ENCODE data around the gene CDHR5. TPM values are rescaled to one million over a fixed set of nuclear protein-coding genes. Genes with fewer than 3 reads are reported as not detected.
"Not testable (repeated sequence)": the region's sequence is repeated elsewhere in the genome, so short reads cannot be mapped to it uniquely, and the experiment has no call there.

Gene CDHR5
- total and polyA plus RNA-seq, 5 donors from 2014 or later, result not detected

GRCh38 chr11:654444-654843 is 29.7 kb upstream of the CDHR5 start:
- ATAC-seq (ENCODE audit: low read depth in 2 of 2), result not testable (repeated sequence)
- peaks cover 10% of the 10 kb centered on the region for H3K36me3 Mint-ChIP-seq

GRCh38 chr11:653837-654236 is 29.1 kb upstream of the CDHR5 start:
- H3K27ac Mint-ChIP-seq, result no peak overlapping the region

More at GRCh38 chr11:654444-654843, 29.7 kb upstream of the CDHR5 start:
- not testable (repeated sequence) for H3K4me3 Mint-ChIP-seq; H3K4me1 Mint-ChIP-seq; H3K27me3 ChIP-seq (ENCODE audit: control insufficient read depth, insufficient read depth, low read length); H3K27me3 Mint-ChIP-seq; H3K27ac ChIP-seq (ENCODE audit: insufficient read depth, low read length, poor library complexity, severe bottlenecking); H3K4me1 ChIP-seq (ENCODE audit: control insufficient read depth, insufficient read depth, low read length, poor library complexity, severe bottlenecking); H3K27ac Mint-ChIP-seq; H3K9me3 ChIP-seq (ENCODE audit: control insufficient read depth in 2 of 2, low read length in 2 of 2); H3K4me3 ChIP-seq (ENCODE audit: low read depth, low read length); H3K9me3 Mint-ChIP-seq; DNase-seq
- H3K36me3 ChIP-seq (ENCODE audit: control insufficient read depth, insufficient read depth, low read length), result peaks cover 16% of the 10 kb centered on the region

GRCh38 chr11:653136-653535 is 28.4 kb upstream of the CDHR5 start:
- H3K27ac Mint-ChIP-seq; H3K4me1 ChIP-seq (ENCODE audit: control insufficient read depth, insufficient read depth, low read length, poor library complexity, severe bottlenecking): not testable (repeated sequence)

More at GRCh38 chr11:653837-654236, 29.1 kb upstream of the CDHR5 start:
- H3K36me3 ChIP-seq (ENCODE audit: control insufficient read depth, insufficient read depth, low read length), result peaks cover 10% of the 10 kb centered on the region
- H3K4me3 ChIP-seq (ENCODE audit: low read depth, low read length), result no peak overlapping the region
- Mint-ChIP-seq H3K4me3 (no peak overlapping the region), H3K27me3 (no peaks in the 10 kb centered on the region), H3K4me1 (no peaks in the 10 kb centered on the region), H3K9me3 (no peaks in the 10 kb centered on the region), H3K36me3 (peaks cover 9% of the 10 kb centered on the region)
- no peak for DNase-seq
- H3K27ac ChIP-seq (ENCODE audit: insufficient read depth, low read length, poor library complexity, severe bottlenecking), result no peak overlapping the region
- ATAC-seq (ENCODE audit: low read depth in 2 of 2), result no peak
- no peaks in the 10 kb centered on the region for H3K27me3 ChIP-seq (ENCODE audit: control insufficient read depth, insufficient read depth, low read length)
- H3K4me1 ChIP-seq (ENCODE audit: control insufficient read depth, insufficient read depth, low read length, poor library complexity, severe bottlenecking), result no peaks in the 10 kb centered on the region
- H3K9me3 ChIP-seq (ENCODE audit: control insufficient read depth in 2 of 2, low read length in 2 of 2), result no peaks in the 10 kb centered on the region

GRCh38 chr11:650482-650881 is 25.7 kb upstream of the CDHR5 start:
- Histone ChIP-seq H3K36me3 (ENCODE audit: control insufficient read depth, insufficient read depth, low read length) (peaks cover 8% of the 10 kb centered on the region), H3K27ac (ENCODE audit: insufficient read depth, low read length, poor library complexity, severe bottlenecking) (no peak overlapping the region), H3K27me3 (ENCODE audit: control insufficient read depth, insufficient read depth, low read length) (no peaks in the 10 kb centered on the region), H3K4me3 (ENCODE audit: low read depth, low read length) (no peak overlapping the region), H3K9me3 (ENCODE audit: control insufficient read depth in 2 of 2, low read length in 2 of 2) (no peaks in the 10 kb centered on the region), H3K4me1 (ENCODE audit: control insufficient read depth, insufficient read depth, low read length, poor library complexity, severe bottlenecking) (no peaks in the 10 kb centered on the region)
- Mint-ChIP-seq H3K36me3 (peaks cover 9% of the 10 kb centered on the region), H3K4me1 (no peaks in the 10 kb centered on the region), H3K27me3 (no peaks in the 10 kb centered on the region), H3K4me3 (no peak overlapping the region), H3K9me3 (no peaks in the 10 kb centered on the region), H3K27ac (no peak overlapping the region)
- ATAC-seq (ENCODE audit: low read depth in 2 of 2), result no peak
- DNase-seq, result no peak

More at GRCh38 chr11:653136-653535, 28.4 kb upstream of the CDHR5 start:
- H3K27me3 ChIP-seq (ENCODE audit: control insufficient read depth, insufficient read depth, low read length); H3K4me3 Mint-ChIP-seq; H3K4me1 Mint-ChIP-seq; H3K27me3 Mint-ChIP-seq; H3K27ac ChIP-seq (ENCODE audit: insufficient read depth, low read length, poor library complexity, severe bottlenecking); DNase-seq; H3K36me3 Mint-ChIP-seq; H3K4me3 ChIP-seq (ENCODE audit: low read depth, low read length); H3K9me3 ChIP-seq (ENCODE audit: control insufficient read depth in 2 of 2, low read length in 2 of 2); ATAC-seq (ENCODE audit: low read depth in 2 of 2); H3K9me3 Mint-ChIP-seq: not testable (repeated sequence)
- H3K36me3 ChIP-seq (ENCODE audit: control insufficient read depth, insufficient read depth, low read length), result peaks cover 10% of the 10 kb centered on the region

- not testable (repeated sequence) for H3K36me3 ChIP-seq (ENCODE audit: control insufficient read depth, insufficient read depth, low read length); H3K4me3 Mint-ChIP-seq; H3K27me3 ChIP-seq (ENCODE audit: control insufficient read depth, insufficient read depth, low read length); H3K9me3 Mint-ChIP-seq; H3K4me1 ChIP-seq (ENCODE audit: control insufficient read depth, insufficient read depth, low read length, poor library complexity, severe bottlenecking); H3K9me3 ChIP-seq (ENCODE audit: control insufficient read depth in 2 of 2, low read length in 2 of 2); H3K27ac Mint-ChIP-seq; H3K4me3 ChIP-seq (ENCODE audit: low read depth, low read length); H3K4me1 Mint-ChIP-seq; DNase-seq; H3K36me3 Mint-ChIP-seq; ATAC-seq (ENCODE audit: low read depth in 2 of 2); H3K27ac ChIP-seq (ENCODE audit: insufficient read depth, low read length, poor library complexity, severe bottlenecking); H3K27me3 Mint-ChIP-seq
These were observed 23.0 kb upstream of the CDHR5 start for GRCh38 chr11:647672-648158.

GRCh38 chr11:646214-646613 is 21.5 kb upstream of the CDHR5 start:
- no peak overlapping the region for H3K27ac Mint-ChIP-seq
- no peak for DNase-seq
- no peaks in the 10 kb centered on the region for H3K4me1 Mint-ChIP-seq
- H3K27me3 ChIP-seq (ENCODE audit: control insufficient read depth, insufficient read depth, low read length), result no peaks in the 10 kb centered on the region
- H3K4me3 ChIP-seq (ENCODE audit: low read depth, low read length), result no peak overlapping the region
- no peaks in the 10 kb centered on the region for H3K27me3 Mint-ChIP-seq
- ATAC-seq (ENCODE audit: low read depth in 2 of 2), result no peak
- no peaks in the 10 kb centered on the region for H3K9me3 Mint-ChIP-seq
- no peaks in the 10 kb centered on the region for H3K9me3 ChIP-seq (ENCODE audit: control insufficient read depth in 2 of 2, low read length in 2 of 2)
- no peak overlapping the region for H3K4me3 Mint-ChIP-seq
- H3K36me3 Mint-ChIP-seq, result no peaks in the 10 kb centered on the region
- H3K36me3 ChIP-seq (ENCODE audit: control insufficient read depth, insufficient read depth, low read length), result peaks cover 5% of the 10 kb centered on the region
- H3K27ac ChIP-seq (ENCODE audit: insufficient read depth, low read length, poor library complexity, severe bottlenecking), result no peak overlapping the region
- H3K4me1 ChIP-seq (ENCODE audit: control insufficient read depth, insufficient read depth, low read length, poor library complexity, severe bottlenecking), result no peaks in the 10 kb centered on the region

GRCh38 chr11:645536-645935 is 20.8 kb upstream of the CDHR5 start:
- DNase-seq, result no peak
- H3K9me3 ChIP-seq (ENCODE audit: control insufficient read depth in 2 of 2, low read length in 2 of 2), result no peaks in the 10 kb centered on the region

GRCh38 chr11:643849-644738 is 19.3 kb upstream of the CDHR5 start:
- no peak overlapping the region for H3K4me3 ChIP-seq (ENCODE audit: low read depth, low read length)
- no peaks in the 10 kb centered on the region for H3K9me3 ChIP-seq (ENCODE audit: control insufficient read depth in 2 of 2, low read length in 2 of 2)
- Mint-ChIP-seq H3K4me1 (peaks cover 0 to 3% (median 0%) of the 10 kb centered on the region in 4 donors), H3K4me3 (no peak overlapping the region), H3K36me3 (no peaks in the 10 kb centered on the region), H3K27ac (no peak overlapping the region), H3K27me3 (peaks cover 6% of the 10 kb centered on the region), H3K9me3 (no peaks in the 10 kb centered on the region)
- H3K27ac ChIP-seq (ENCODE audit: insufficient read depth, low read length, poor library complexity, severe bottlenecking), result no peak overlapping the region
- peaks cover 5% of the 10 kb centered on the region for H3K36me3 ChIP-seq (ENCODE audit: control insufficient read depth, insufficient read depth, low read length)
- H3K27me3 ChIP-seq (ENCODE audit: control insufficient read depth, insufficient read depth, low read length), result no peaks in the 10 kb centered on the region
- ATAC-seq (ENCODE audit: low read depth in 2 of 2) (no peak), DNase-seq (no peak)
- peaks cover 2% of the 10 kb centered on the region for H3K4me1 ChIP-seq (ENCODE audit: control insufficient read depth, insufficient read depth, low read length, poor library complexity, severe bottlenecking)

More at GRCh38 chr11:645536-645935, 20.8 kb upstream of the CDHR5 start:
- Mint-ChIP-seq H3K4me3 (peak overlapping the region in 1 of 4 donors; percentile 38), H3K4me1 (no peaks in the 10 kb centered on the region), H3K9me3 (no peaks in the 10 kb centered on the region), H3K27ac (no peak overlapping the region), H3K36me3 (no peaks in the 10 kb centered on the region), H3K27me3 (peaks cover 2% of the 10 kb centered on the region)
- Histone ChIP-seq H3K4me3 (ENCODE audit: low read depth, low read length) (no peak overlapping the region), H3K4me1 (ENCODE audit: control insufficient read depth, insufficient read depth, low read length, poor library complexity, severe bottlenecking) (no peaks in the 10 kb centered on the region), H3K27ac (ENCODE audit: insufficient read depth, low read length, poor library complexity, severe bottlenecking) (no peak overlapping the region), H3K36me3 (ENCODE audit: control insufficient read depth, insufficient read depth, low read length) (peaks cover 5% of the 10 kb centered on the region), H3K27me3 (ENCODE audit: control insufficient read depth, insufficient read depth, low read length) (no peaks in the 10 kb centered on the region)
- ATAC-seq (ENCODE audit: low read depth in 2 of 2), result no peak

Data from CD4-positive, CD25-positive, alpha-beta regulatory T cell (primary cell).